ENCODE results near the gene LGI1.

GRCh38 chr10:93827056-93827804, 69.5 kb downstream of the LGI1 start:
- no peak for TF ChIP-seq CTCF (conservative IDR thresholded peaks at IDR 0.05; ENCODE audit: low read length)
- TF ChIP-seq EZH2phosphoT487 (IDR thresholded peaks at IDR 0.05; ENCODE audit: borderline replicate concordance), result no peak
